Stimulated activated CD4-positive, alpha-beta T cell treated with anti-CD3 and anti-CD28 coated beads, Interleukin-4, amount 100 ng/mL, for 24 hours (primary cell): ENCODE results near the gene ARRB1.
"Not testable (repeated sequence)": the region's sequence is repeated elsewhere in the genome, so short reads cannot be mapped to it uniquely, and the experiment has no call there.

ENCODE experiments used
- DNase-seq: peaks from one replicate; pipeline ENCODE4 v3.0.0-alpha.2; 2020

Gene ARRB1

GRCh38 chr11:75371949-75372876 lies 20.8 kb upstream of the ARRB1 start:
- no peak for DNase-seq

- no peak for DNase-seq
Measured at GRCh38 chr11:75369560-75370255, 18.2 kb upstream of the ARRB1 start.

DNA sequence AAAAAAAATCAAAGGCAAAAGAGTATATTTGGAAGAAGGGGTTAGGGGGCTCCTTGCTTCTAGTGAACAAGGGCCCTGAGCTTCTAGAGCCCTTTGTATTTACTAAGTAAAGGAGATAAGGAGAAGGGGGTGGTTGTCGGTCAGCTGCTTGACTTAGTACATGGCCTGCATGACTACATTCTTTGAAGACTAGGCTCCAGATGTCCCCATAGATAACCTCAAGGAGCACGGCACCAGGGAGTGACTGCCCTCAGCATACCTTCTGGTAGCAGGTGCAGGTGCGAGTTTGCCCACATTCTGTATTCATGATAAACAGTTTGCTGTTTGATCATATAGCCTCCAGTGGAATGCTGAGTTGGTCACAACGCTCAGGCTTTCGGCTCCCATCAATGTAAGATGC lies 15.4 kb upstream of the ARRB1 start:
- DNase-seq, result not testable (repeated sequence)

DNA sequence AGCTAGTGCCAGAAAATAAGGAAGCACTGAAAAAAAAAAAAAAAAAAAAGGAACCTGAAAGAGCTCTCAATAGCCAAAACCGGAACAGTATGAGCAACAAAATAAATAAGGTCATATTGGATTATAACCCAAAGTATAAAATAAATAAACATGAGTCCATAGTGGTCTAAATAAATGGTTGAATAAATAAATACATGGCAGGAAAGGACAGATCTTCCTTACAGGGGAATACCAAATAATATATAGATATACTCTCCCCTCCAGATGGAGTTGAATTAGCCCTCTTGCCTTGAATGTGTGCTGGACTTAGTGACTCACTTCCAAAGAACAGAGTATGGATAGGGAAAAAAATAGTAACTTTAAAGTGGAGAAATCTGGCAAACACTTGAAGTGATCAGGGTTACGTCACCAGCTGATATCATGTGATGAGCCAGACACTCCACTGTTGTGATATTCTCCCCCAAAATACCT lies 14.3 kb upstream of the ARRB1 start:
- no peak for DNase-seq

DNA sequence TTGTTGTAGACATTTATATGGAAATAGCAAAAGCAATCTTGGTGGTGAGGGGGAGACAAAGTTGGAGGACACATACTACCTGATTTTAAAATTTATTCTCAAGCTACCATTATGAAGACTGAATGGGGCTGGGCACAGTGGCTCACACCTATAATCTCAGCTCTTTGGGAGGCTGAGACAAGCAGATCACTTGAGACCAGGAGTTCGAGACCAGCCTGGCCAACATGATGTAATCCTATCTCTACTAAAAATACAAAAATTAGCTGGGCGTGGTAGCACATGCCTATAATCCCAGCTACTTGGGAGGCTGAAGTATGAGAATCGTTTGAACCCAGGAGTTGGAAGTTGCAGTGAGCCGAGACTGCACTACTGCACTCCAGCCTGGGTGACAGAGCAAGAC lies 10.8 kb upstream of the ARRB1 start:
- DNase-seq, result not testable (repeated sequence)

DNA sequence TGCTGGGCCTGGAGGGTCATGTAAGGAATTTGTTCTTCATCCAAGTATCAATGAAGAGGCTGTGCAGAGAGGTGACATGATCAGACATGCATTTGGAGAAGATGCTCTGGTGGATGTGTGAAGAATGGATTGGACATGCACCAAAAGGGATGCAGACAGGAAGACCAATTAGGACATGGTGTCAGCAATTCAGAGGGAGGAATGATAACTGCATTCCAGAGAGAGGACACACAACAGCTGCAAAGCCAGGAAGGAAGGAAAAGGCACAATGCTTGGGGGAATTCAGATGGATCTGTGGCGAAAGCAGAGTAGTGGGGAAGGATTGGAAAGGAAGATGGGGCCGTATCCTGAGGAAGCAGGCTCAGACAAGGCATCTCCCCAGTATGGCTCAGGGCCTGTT lies 5.2 kb upstream of the ARRB1 start:
- no peak for DNase-seq

- DNase-seq, result no peak
Measured at GRCh38 chr11:75355051-75355450, 3.6 kb upstream of the ARRB1 start.

GRCh38 chr11:75352588-75353206 lies 1.2 kb upstream of the ARRB1 start:
- no peak for DNase-seq

DNA sequence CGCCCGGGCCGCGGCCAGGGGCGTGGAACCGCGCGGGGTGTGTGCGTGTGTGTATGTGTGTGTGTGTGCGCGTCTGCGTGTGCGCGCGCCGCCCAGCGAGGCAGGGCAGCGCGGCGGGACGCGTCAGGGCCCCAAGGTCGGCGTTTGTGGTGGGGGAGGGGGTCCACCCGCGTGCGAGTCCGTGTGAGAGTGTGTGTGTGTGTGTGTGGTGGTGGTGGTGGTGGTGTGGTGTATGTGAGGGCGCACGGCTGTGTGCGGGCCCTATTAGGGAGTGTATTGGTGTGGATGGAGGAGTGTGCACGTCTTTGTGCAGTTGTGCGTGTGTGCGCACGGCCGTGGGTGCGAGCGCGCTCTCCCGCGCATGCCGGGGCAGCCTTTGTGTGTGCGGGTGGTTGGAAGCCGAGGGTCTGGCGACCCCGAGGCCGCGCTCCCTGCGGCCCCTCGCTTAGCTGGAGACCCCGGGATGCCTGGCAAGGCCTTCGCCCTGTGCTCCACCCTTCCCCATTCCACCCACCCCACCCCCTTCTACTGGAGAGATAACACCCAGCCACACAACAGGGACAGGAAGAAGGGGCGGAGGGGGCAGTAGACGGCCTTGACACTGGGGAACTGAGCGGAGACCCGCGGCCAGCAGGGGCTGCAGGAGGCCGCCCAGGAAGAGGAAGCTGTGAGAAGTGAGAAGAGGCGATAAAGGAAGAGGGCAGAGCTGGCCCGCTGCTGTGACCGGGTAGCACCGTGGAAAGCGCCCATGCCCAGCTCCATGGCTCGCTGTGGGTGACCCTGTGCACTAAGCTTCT lies 528 bp upstream of the ARRB1 start:
- DNase-seq, result peak; percentile 52

- DNase-seq, result peak; percentile 49
Measured at GRCh38 chr11:75350743-75351540, 519 bp downstream of the ARRB1 start.

- DNase-seq, result no peak
Measured at GRCh38 chr11:75350122-75350742, 1.2 kb downstream of the ARRB1 start.

GRCh38 chr11:75349521-75350116 lies 1.8 kb downstream of the ARRB1 start:
- DNase-seq, result no peak

DNA sequence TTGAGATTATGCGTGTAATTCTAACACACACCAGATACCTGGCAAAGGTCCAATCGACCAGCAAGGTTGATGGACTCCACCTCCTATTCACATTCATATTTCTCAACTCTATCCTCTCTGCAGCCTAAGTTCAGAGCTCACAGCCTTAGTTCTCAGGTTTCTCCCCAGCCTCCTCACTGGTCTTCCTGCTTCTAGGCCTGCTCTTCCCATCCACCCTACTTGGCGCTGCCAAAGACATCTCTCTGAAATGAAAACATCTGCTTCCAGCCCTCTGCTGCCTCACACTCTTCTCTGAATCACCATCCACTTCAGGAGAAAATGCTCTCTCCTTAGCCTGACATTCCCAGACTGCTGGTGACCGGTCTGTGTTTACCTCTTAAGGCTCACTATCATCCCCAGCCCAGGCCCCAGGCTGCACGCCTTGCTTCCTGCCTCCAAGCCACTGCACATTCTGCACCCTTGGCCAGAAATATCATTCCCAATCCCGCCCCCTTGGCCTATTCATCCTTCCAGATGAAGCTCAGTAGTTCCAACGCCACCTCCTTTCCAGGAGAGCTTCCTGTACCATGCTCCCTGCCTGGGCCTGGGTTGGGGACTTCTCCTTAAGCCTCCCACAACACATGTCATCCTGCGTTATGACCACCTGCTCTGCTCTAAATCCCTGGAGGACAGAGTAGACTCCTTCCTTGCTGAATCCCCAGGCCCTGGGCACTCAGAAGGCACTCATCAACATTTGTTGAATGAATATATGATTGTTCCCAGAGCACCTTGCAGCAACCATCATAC lies 3.5 kb downstream of the ARRB1 start:
- no peak for DNase-seq

DNA sequence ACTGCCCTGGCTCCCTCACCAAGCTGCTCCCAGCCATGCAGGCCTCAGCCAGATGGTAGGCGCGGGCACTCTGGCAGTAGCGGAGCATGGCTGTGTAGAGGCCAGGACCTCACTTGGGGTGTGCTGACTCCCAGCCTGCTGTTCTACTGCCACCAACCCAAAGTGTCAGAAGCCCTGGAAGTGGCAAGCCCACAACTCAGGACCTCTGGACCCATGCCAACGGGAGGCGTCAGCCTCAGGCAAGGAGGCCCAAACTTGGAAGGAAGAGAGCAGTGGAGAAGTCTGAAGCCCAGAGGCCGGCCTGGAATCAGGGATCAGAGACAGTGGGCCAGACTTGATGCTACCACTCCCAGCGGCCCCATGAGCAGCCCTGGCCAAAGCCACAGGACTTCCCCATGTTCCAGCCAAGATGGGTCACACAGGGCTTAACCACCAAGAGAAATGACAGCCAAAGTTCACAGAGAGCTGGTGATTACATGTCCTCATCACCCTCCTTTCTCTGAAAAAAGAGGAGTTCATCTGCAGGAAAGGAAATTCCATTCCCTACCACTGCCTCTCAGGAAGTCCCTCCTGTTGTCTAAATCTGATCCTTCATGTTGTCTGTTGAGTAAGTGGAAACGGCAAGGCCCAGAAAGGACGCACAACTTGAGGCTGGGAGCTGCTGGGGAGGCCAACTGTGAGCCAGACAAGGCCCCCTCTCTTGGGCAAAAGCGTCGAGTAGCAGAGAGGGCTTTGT lies 4.4 kb downstream of the ARRB1 start:
- DNase-seq, result no peak

GRCh38 chr11:75346296-75346695 lies 5.2 kb downstream of the ARRB1 start:
- DNase-seq, result no peak

DNA sequence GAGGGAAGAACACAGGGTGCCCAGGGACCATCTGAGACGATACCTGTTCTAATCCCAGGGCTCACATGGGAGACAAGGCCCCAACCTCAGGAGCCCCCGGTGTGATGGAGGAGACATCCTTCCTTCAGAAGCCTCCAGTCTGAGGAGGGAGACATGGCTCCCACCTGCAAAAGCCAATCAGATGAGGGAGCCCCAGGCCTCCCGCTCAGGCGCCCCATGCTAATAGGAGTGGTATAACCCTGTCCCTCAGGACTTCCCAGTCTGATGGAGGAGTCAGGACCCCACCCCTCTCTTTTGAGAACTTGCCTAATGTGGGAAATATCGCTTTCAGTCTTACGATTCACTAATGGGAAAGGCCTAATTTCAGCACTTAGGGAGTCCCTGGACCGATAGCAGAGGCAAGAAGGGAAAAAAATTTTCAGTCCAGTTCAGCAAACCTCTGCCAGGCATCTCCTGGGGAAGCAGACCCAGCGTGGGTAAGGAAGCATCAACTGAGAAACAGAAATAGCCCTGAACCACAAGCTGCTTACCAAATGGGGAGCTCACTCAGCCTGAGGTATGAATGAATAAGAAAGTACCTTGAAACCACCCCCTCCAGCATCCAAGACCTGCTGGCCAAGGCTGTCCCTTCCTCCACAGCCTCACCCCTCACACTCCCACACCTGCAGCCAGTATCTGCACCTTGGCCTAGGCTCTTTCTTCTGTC lies 5.9 kb downstream of the ARRB1 start:
- DNase-seq, result no peak

- DNase-seq, result no peak
Measured at GRCh38 chr11:75344761-75345454, 6.6 kb downstream of the ARRB1 start.

GRCh38 chr11:75344186-75344585 lies 7.3 kb downstream of the ARRB1 start:
- DNase-seq, result no peak
